ENCODE results near the gene OR10A4. TPM values are rescaled to one million over a fixed set of nuclear protein-coding genes. Genes with fewer than 3 reads are reported as not detected.

The OR10A4 gene
- total RNA-seq: not detected in 2 replicates

GRCh38 chr11:6876325-6876724 lies at the start of gene OR10A4:
TSS of gene OR10A4 (plus strand) at chr11:6876625. CDS start at chr11:6876648, 23 bp downstream.

GRCh38 chr11:6845383-6845782 lies 31.0 kb upstream of the OR10A4 start, which contains the start of gene OR10A5:
TSS of gene OR10A5 (plus strand) at chr11:6845683. CDS start at chr11:6845683, 0 bp downstream.

GRCh38 chr11:6862961-6863360 lies 13.5 kb upstream of the OR10A4 start, which contains the start of gene OR10A2:
TSS of gene OR10A2 (plus strand) at chr11:6863057. CDS start at chr11:6869755, 6,698 bp downstream.

GRCh38 chr11:6892400-6892799 lies 16.0 kb downstream of the OR10A4 start, which contains the start of gene OR2D2:
TSS of gene OR2D2 (minus strand) at chr11:6892500. CDS start at chr11:6892500, 0 bp downstream.

GRCh38 chr11:6920702-6921101 lies 44.3 kb downstream of the OR10A4 start, which contains the start of gene OR2D3:
TSS of gene OR2D3 (plus strand) at chr11:6921002. CDS start at chr11:6921002, 0 bp downstream.

GRCh38 chr11:6926208-6927029 lies 50.0 kb downstream of the OR10A4 start, which contains the start of gene ZNF215:
TSS of gene ZNF215 (plus strand) at chr11:6926426. CDS start at chr11:6932273, 5,847 bp downstream.

Other genes with a start within 250 kb of the OR10A4 start
- gene DCHS1, start 220.8 kb upstream of the OR10A4 start, total RNA-seq: 24.4 and 39.2 TPM in 2 replicates
- 32.3 and 48.6 TPM in 2 replicates for gene MRPL17, start 193.3 kb upstream of the OR10A4 start, total RNA-seq
- 0.15 and 0.33 TPM in 2 replicates for gene OR2AG2, start 104.6 kb upstream of the OR10A4 start, total RNA-seq
- not detected in 2 replicates for gene OR2AG1, start 93.6 kb upstream of the OR10A4 start, total RNA-seq
- 0.17 and 0.73 TPM in 2 replicates for gene OR6A2, start 76.9 kb upstream of the OR10A4 start, total RNA-seq
- gene OR10A5, start 30.9 kb upstream of the OR10A4 start, total RNA-seq: not detected in 2 replicates
- gene OR10A2, start 13.6 kb upstream of the OR10A4 start, total RNA-seq: not detected in 2 replicates
- 0.29 and 0.50 TPM in 2 replicates for gene OR2D2, start 15.9 kb downstream of the OR10A4 start, total RNA-seq
- not detected in 2 replicates for gene OR2D3, start 44.4 kb downstream of the OR10A4 start, total RNA-seq
- gene ZNF215, start 49.8 kb downstream of the OR10A4 start, total RNA-seq: 2.3 and 6.5 TPM in 2 replicates
- 5.1 and 9.9 TPM in 2 replicates for gene ZNF214, start 143.7 kb downstream of the OR10A4 start, total RNA-seq
- 0.17 and 0.29 TPM in 2 replicates for gene NLRP14, start 143.9 kb downstream of the OR10A4 start, total RNA-seq
- gene RBMXL2, start 212.4 kb downstream of the OR10A4 start, total RNA-seq: not detected in 2 replicates

All from smooth muscle cell of trachea (primary cell).